ENCODE results near the gene RNASE3.
A peak's percentile ranks its signal among the peaks of the same experiment; 100 is the strongest.
"Not testable (repeated sequence)": the region's sequence is repeated elsewhere in the genome, so short reads cannot be mapped to it uniquely, and the experiment has no call there.

The RNASE3 gene

GRCh38 chr14:20891126-20891825 lies at the start of gene RNASE3:
RNASE3 (plus strand) TSS chr14:20891385; CDS start chr14:20891687, 302 bp downstream.
- not testable (repeated sequence) for H3K4me1 Mint-ChIP-seq, H3K36me3 Mint-ChIP-seq
- peaks cover 12% of the 10 kb centered on the region for H3K27me3 Mint-ChIP-seq

GRCh38 chr14:20846560-20846959 lies 44.6 kb upstream of the RNASE3 start:
- no peaks in the 10 kb centered on the region for H3K9me3 Mint-ChIP-seq
- no peaks in the 10 kb centered on the region for H3K4me1 Mint-ChIP-seq
- H3K36me3 Mint-ChIP-seq, result no peaks in the 10 kb centered on the region
- H3K27me3 Mint-ChIP-seq, result peaks cover 13% of the 10 kb centered on the region
- CTCF ChIA-PET, result no interaction called here
- no peak overlapping the region for H3K27ac Mint-ChIP-seq
- no peak for DNase-seq
- H3K4me3 Mint-ChIP-seq, result no peak overlapping the region

More at GRCh38 chr14:20891126-20891825, at the start of gene RNASE3:
- H3K4me3 Mint-ChIP-seq, DNase-seq, CTCF ChIA-PET, H3K9me3 Mint-ChIP-seq, H3K27ac Mint-ChIP-seq: not testable (repeated sequence)

- Mint-ChIP-seq H3K4me3 (no peak overlapping the region), H3K27ac (no peak overlapping the region), H3K4me1 (no peaks in the 10 kb centered on the region), H3K36me3 (no peaks in the 10 kb centered on the region), H3K9me3 (no peaks in the 10 kb centered on the region), H3K27me3 (peaks cover 13% of the 10 kb centered on the region)
- DNase-seq, result no peak
- CTCF ChIA-PET, result interaction anchor here (0.8 to 2.1 kb wide), 3 partner anchors 9 to 123 kb away, joined by 5 to 7 read pairs (median 6); no protein-coding TSS in a partner anchor
Observed at GRCh38 chr14:20848316-20848954, 42.8 kb upstream of the RNASE3 start.

- H3K9me3 Mint-ChIP-seq, result no peaks in the 10 kb centered on the region
- no peak for DNase-seq
- no peaks in the 10 kb centered on the region for H3K4me1 Mint-ChIP-seq
- CTCF ChIA-PET, result interaction anchor here (0.7 to 2.1 kb wide), 3 partner anchors 9 to 152 kb away, joined by 3 to 7 read pairs (median 5); no protein-coding TSS in a partner anchor
- H3K36me3 Mint-ChIP-seq, result no peaks in the 10 kb centered on the region
- peaks cover 19% of the 10 kb centered on the region for H3K27me3 Mint-ChIP-seq
- no peak overlapping the region for H3K4me3 Mint-ChIP-seq
- no peak overlapping the region for H3K27ac Mint-ChIP-seq
Observed at GRCh38 chr14:20848955-20849570, 42.1 kb upstream of the RNASE3 start.

GRCh38 chr14:20853042-20853441 lies 38.1 kb upstream of the RNASE3 start:
- no peaks in the 10 kb centered on the region for H3K9me3 Mint-ChIP-seq
- CTCF ChIA-PET, result interaction anchor here (1.2 kb wide), 1 partner anchor 156 kb away, joined by 5 read pairs; no protein-coding TSS in a partner anchor
- peaks cover 3% of the 10 kb centered on the region for H3K4me1 Mint-ChIP-seq
- peaks cover 29% of the 10 kb centered on the region for H3K27me3 Mint-ChIP-seq
- no peak overlapping the region for H3K4me3 Mint-ChIP-seq
- no peaks in the 10 kb centered on the region for H3K36me3 Mint-ChIP-seq
- DNase-seq, result no peak
- no peak overlapping the region for H3K27ac Mint-ChIP-seq

GRCh38 chr14:20855652-20856291 lies 35.4 kb upstream of the RNASE3 start:
- peak; percentile 68 for DNase-seq
- H3K36me3 Mint-ChIP-seq, result no peaks in the 10 kb centered on the region

GRCh38 chr14:20857207-20857606 lies 34.0 kb upstream of the RNASE3 start:
- no peak for DNase-seq
- no peaks in the 10 kb centered on the region for H3K9me3 Mint-ChIP-seq
- H3K4me3 Mint-ChIP-seq, result no peak overlapping the region
- H3K4me1 Mint-ChIP-seq, result peaks cover 3% of the 10 kb centered on the region
- no peaks in the 10 kb centered on the region for H3K36me3 Mint-ChIP-seq
- H3K27me3 Mint-ChIP-seq, result peaks cover 34% of the 10 kb centered on the region
- CTCF ChIA-PET, result interaction anchor here (0.7 to 3.4 kb wide), 29 partner anchors 8 to 234 kb away, joined by 3 to 57 read pairs (median 6); partner anchors contain the start of gene RNASE6
- no peak overlapping the region for H3K27ac Mint-ChIP-seq

More at GRCh38 chr14:20855652-20856291, 35.4 kb upstream of the RNASE3 start:
- Mint-ChIP-seq H3K9me3 (no peaks in the 10 kb centered on the region), H3K27ac (no peak overlapping the region), H3K27me3 (peaks cover 28% of the 10 kb centered on the region), H3K4me3 (no peak overlapping the region), H3K4me1 (peaks cover 3% of the 10 kb centered on the region)
- CTCF ChIA-PET, result interaction anchor here (0.5 to 3.0 kb wide), 15 partner anchors 12 to 513 kb away, joined by 3 to 38 read pairs (median 4); no protein-coding TSS in a partner anchor

GRCh38 chr14:20857630-20858261 lies 33.4 kb upstream of the RNASE3 start:
- CTCF ChIA-PET, result interaction anchor here (0.6 to 3.4 kb wide), 30 partner anchors 9 to 247 kb away, joined by 3 to 57 read pairs (median 5); partner anchors contain the start of gene RNASE6
- H3K27me3 Mint-ChIP-seq, result peaks cover 34% of the 10 kb centered on the region
- no peak overlapping the region for H3K4me3 Mint-ChIP-seq
- DNase-seq, result peak; percentile 82
- no peak overlapping the region for H3K27ac Mint-ChIP-seq
- H3K4me1 Mint-ChIP-seq, result peaks cover 3% of the 10 kb centered on the region
- H3K9me3 Mint-ChIP-seq, result no peaks in the 10 kb centered on the region
- no peaks in the 10 kb centered on the region for H3K36me3 Mint-ChIP-seq

GRCh38 chr14:20866194-20866593 lies 25.0 kb upstream of the RNASE3 start:
- no peak for DNase-seq
- Mint-ChIP-seq H3K27ac (no peak overlapping the region), H3K4me3 (no peak overlapping the region), H3K27me3 (peaks cover 23% of the 10 kb centered on the region), H3K4me1 (no peaks in the 10 kb centered on the region), H3K36me3 (no peaks in the 10 kb centered on the region), H3K9me3 (no peaks in the 10 kb centered on the region)
- CTCF ChIA-PET, result interaction anchor here (0.6 to 4.1 kb wide), 5 partner anchors 8 to 449 kb away, joined by 3 to 29 read pairs (median 3); no protein-coding TSS in a partner anchor

GRCh38 chr14:20866963-20867362 lies 24.2 kb upstream of the RNASE3 start:
- Mint-ChIP-seq H3K27ac (no peak overlapping the region), H3K9me3 (no peaks in the 10 kb centered on the region), H3K4me3 (no peak overlapping the region), H3K36me3 (no peaks in the 10 kb centered on the region), H3K4me1 (no peaks in the 10 kb centered on the region), H3K27me3 (peaks cover 23% of the 10 kb centered on the region)
- DNase-seq, result no peak
- CTCF ChIA-PET, result interaction anchor here (0.6 to 4.1 kb wide), 9 partner anchors 9 to 450 kb away, joined by 3 to 29 read pairs (median 3); no protein-coding TSS in a partner anchor

GRCh38 chr14:20873370-20874177 lies 17.6 kb upstream of the RNASE3 start:
- peaks cover 16% of the 10 kb centered on the region for H3K4me1 Mint-ChIP-seq
- no peak overlapping the region for H3K27ac Mint-ChIP-seq
- H3K4me3 Mint-ChIP-seq, result no peak overlapping the region
- H3K9me3 Mint-ChIP-seq, result no peaks in the 10 kb centered on the region
- peaks cover 42% of the 10 kb centered on the region for H3K27me3 Mint-ChIP-seq
- CTCF ChIA-PET, result interaction anchor here (0.5 to 3.2 kb wide), 17 partner anchors 13 to 260 kb away, joined by 3 to 24 read pairs (median 4); no protein-coding TSS in a partner anchor
- peak; percentile 86 for DNase-seq
- no peaks in the 10 kb centered on the region for H3K36me3 Mint-ChIP-seq

GRCh38 chr14:20877016-20877415 lies 14.2 kb upstream of the RNASE3 start:
- H3K27ac Mint-ChIP-seq, result no peak overlapping the region
- H3K4me3 Mint-ChIP-seq, result no peak overlapping the region
- peaks cover 42% of the 10 kb centered on the region for H3K27me3 Mint-ChIP-seq
- no peaks in the 10 kb centered on the region for H3K36me3 Mint-ChIP-seq
- no peaks in the 10 kb centered on the region for H3K9me3 Mint-ChIP-seq
- H3K4me1 Mint-ChIP-seq, result peaks cover 20% of the 10 kb centered on the region
- no peak for DNase-seq
- CTCF ChIA-PET, result interaction anchor here (1.5 kb wide), 1 partner anchor 19 kb away, joined by 3 read pairs; no protein-coding TSS in a partner anchor

- Mint-ChIP-seq H3K9me3 (no peaks in the 10 kb centered on the region), H3K27ac (no peak overlapping the region), H3K4me1 (peaks cover 10% of the 10 kb centered on the region), H3K4me3 (no peak overlapping the region), H3K27me3 (peaks cover 31% of the 10 kb centered on the region), H3K36me3 (no peaks in the 10 kb centered on the region)
- no peak for DNase-seq
- CTCF ChIA-PET, result no interaction called here
Observed at GRCh38 chr14:20878695-20879094, 12.5 kb upstream of the RNASE3 start.
